GM18861 (cell line): ENCODE measurements around the gene RIT2.

Source experiments
- ATAC-seq: cut with Tn5 transposase; IDR thresholded peaks from one replicate; pipeline ENCODE4 v1.9.1; 2021; ENCODE audit not compliant: unreplicated experiment

RIT2 gene

GRCh38 chr18:42706618-42707017, 408.9 kb downstream of the RIT2 start:
- no peak for ATAC-seq

GRCh38 chr18:42706029-42706608, 409.4 kb downstream of the RIT2 start:
- no peak for ATAC-seq
